Endothelial cell of umbilical vein (primary cell): ENCODE measurements around the gene HSPA12A. TPM values are rescaled to one million over a fixed set of nuclear protein-coding genes. Genes with fewer than 3 reads are reported as not detected.

ENCODE experiments used
- BruUV-seq: library from RNA; stranded (reverse); fragments of 400-500 nt; replicated peaks from 2 replicates; lab custom pipeline; 2021; lab: Mats Ljungman, UMichigan
- CTCF ChIA-PET: fragments of 300-600, 350-600 bp; sonication (Branson Sonifier 250); formaldehyde crosslinking; loops from one replicate; lab custom pipeline; 2021; ENCODE audit warnings: antibody characterized with exemption, inconsistent platforms; lab: Charles Lee
- POLR2A ChIA-PET: fragments of 300-600, 350-600 bp; sonication (Branson Sonifier 250); formaldehyde crosslinking; loops from one replicate; lab custom pipeline; 2021; ENCODE audit warnings: antibody characterized with exemption, inconsistent platforms; lab: Charles Lee
- DNase-seq: peaks from one replicate; pipeline ENCODE4 v3.0.0-alpha.2; 2011; ENCODE audit warnings: low read depth, low spot score
- FAIRE-seq: peaks from 2 replicates; lab custom pipeline; 2011; peaks lifted over from hg19 to GRCh38; lab: Jason Lieb, UNC
- H2AFZ ChIP-seq: 2 replicates; pipeline ENCODE4 v1.6.0; 2012; ENCODE audit warnings: low read depth, low read length, control low read depth, inconsistent platforms
- H3K27ac ChIP-seq: 2 replicates; pipeline ENCODE4 v1.5.1; 2011; ENCODE audit warnings: low read depth, mild to moderate bottlenecking, control low read depth, low read length, moderate library complexity; ENCODE audit not compliant: insufficient read depth
- H3K27me3 ChIP-seq, 2 experiments: 2 replicates each; pipeline versions ENCODE4 v1.6.0 to v1.6.1; 2011; ENCODE audit warnings: low read length in 2 of 2, mixed read lengths in 1 of 2; ENCODE audit not compliant: control insufficient read depth in 2 of 2, insufficient read depth in 2 of 2
- H3K36me3 ChIP-seq, 2 experiments: 2 replicates in 1 of 2; 3 replicates in 1 of 2; pipeline ENCODE4 v1.5.1; 2011; ENCODE audit warnings: low read length in 2 of 2, mild to moderate bottlenecking in 1 of 2, moderate library complexity in 1 of 2; ENCODE audit not compliant: control insufficient read depth in 2 of 2, insufficient read depth in 2 of 2; ENCODE audit errors: extremely low read depth in 1 of 2
- H3K4me1 ChIP-seq: 3 replicates; pipeline ENCODE4 v1.5.1; 2011; ENCODE audit warnings: mild to moderate bottlenecking, low read length; ENCODE audit not compliant: control insufficient read depth, insufficient read depth; ENCODE audit errors: extremely low read depth
- H3K4me2 ChIP-seq: 2 replicates; pipeline ENCODE4 v1.6.1; 2011; ENCODE audit warnings: low read length, control low read depth, mixed read lengths; ENCODE audit not compliant: insufficient read depth
- H3K4me3 ChIP-seq, 3 experiments: fragments of 200-600 bp in 1 of 3; sonication (generic), shearing (Covaris generic) in 1 of 3; replicated peaks in 1 of 3; 2 replicates each; pipeline ENCODE4 v1.5.1; 2011 to 2016; ENCODE audit warnings: control low read depth in 3 of 3, low read length in 3 of 3, mild to moderate bottlenecking in 2 of 3, inconsistent platforms in 1 of 3, low read depth in 1 of 3, moderate library complexity in 1 of 3; ENCODE audit not compliant: insufficient read depth in 1 of 3
- H3K79me2 ChIP-seq: 2 replicates; pipeline ENCODE4 v1.6.0; 2012; ENCODE audit warnings: low read length, inconsistent platforms; ENCODE audit not compliant: control insufficient read depth, insufficient read depth
- H3K9ac ChIP-seq: replicated peaks from 2 replicates; pipeline ENCODE3; 2011; ENCODE audit warnings: low read length, control low read depth; ENCODE audit not compliant: insufficient read depth; ENCODE audit errors: extremely low read depth
- H3K9me1 ChIP-seq: replicated peaks from 3 replicates; pipeline ENCODE4 v1.6.0; 2011; ENCODE audit warnings: mild to moderate bottlenecking, low read length; ENCODE audit not compliant: control insufficient read depth, insufficient read depth; ENCODE audit errors: extremely low read depth
- H3K9me3 ChIP-seq: replicated peaks from 2 replicates; pipeline ENCODE4 v1.5.1; 2012; ENCODE audit warnings: low read length, inconsistent platforms; ENCODE audit not compliant: control insufficient read depth, insufficient read depth
- H4K20me1 ChIP-seq: replicated peaks from 2 replicates; pipeline ENCODE3; 2011; ENCODE audit warnings: mild to moderate bottlenecking, low read length; ENCODE audit not compliant: control insufficient read depth, insufficient read depth; ENCODE audit errors: extremely low read depth
- EZH2 ChIP-seq: IDR thresholded peaks from 2 replicates; pipeline ENCODE4 v1.6.1; 2012; ENCODE audit warnings: borderline replicate concordance, low read depth, mild to moderate bottlenecking, moderate library complexity, low read length, inconsistent platforms; ENCODE audit not compliant: severe bottlenecking
- FOS ChIP-seq: IDR thresholded peaks from 2 replicates; pipeline ENCODE4 v1.6.1; 2011; ENCODE audit warnings: mild to moderate bottlenecking, low read length, moderate library complexity, borderline replicate concordance; ENCODE audit not compliant: insufficient read depth
- GATA2 ChIP-seq: IDR thresholded peaks from 2 replicates; pipeline ENCODE4 v1.7.0; 2011; ENCODE audit warnings: low read depth, mild to moderate bottlenecking, moderate library complexity, mixed read lengths, low read length; ENCODE audit not compliant: insufficient read length, insufficient read depth
- JUN ChIP-seq: IDR thresholded peaks from 2 replicates; pipeline ENCODE4 v1.6.1; 2011; ENCODE audit warnings: borderline replicate concordance, low read depth; ENCODE audit not compliant: insufficient read length, insufficient read depth
- MYC ChIP-seq: IDR thresholded peaks from one replicate; pipeline ENCODE4 v1.6.1; 2011; ENCODE audit warnings: mild to moderate bottlenecking, low read depth, low read length
- POLR2A ChIP-seq: IDR thresholded peaks from 2 replicates; pipeline ENCODE4 v1.6.1; 2012; ENCODE audit warnings: low read depth, mild to moderate bottlenecking, control low read depth, low read length
- POLR2AphosphoS5 ChIP-seq: IDR thresholded peaks from 2 replicates; pipeline ENCODE4 v1.6.1; 2012; ENCODE audit warnings: low read depth, mild to moderate bottlenecking, control low read depth, low read length, moderate library complexity; ENCODE audit not compliant: insufficient read depth
- dilution Hi-C: fragments of 300-500 bp; cut with MboI; formaldehyde crosslinking; loops from one replicate; pipeline ENCODE4 v1.15.0; 2019; ENCODE audit warnings: low sequenced_read_pairs; ENCODE audit not compliant: extremely low pct_ligation_motif_present
- intact Hi-C: fragments of 100-400 bp; cut with micrococcal nuclease; formaldehyde crosslinking; loops from one replicate; pipeline ENCODE4 v1.10.0; 2022
- polyA plus RNA-seq, 4 experiments: library from polyadenylated mRNA; depleted of rRNA in 3 of 4; stranded (reverse) in 3 of 4; unstranded in 1 of 4; fragments of >200 nt; gene quantifications; 2 replicates each; pipeline versions ENCODE4 v1.2.1 to v1.2.3, GENCODE V29; 2011 to 2012; ENCODE audit warnings: missing spikeins in 1 of 4
- total RNA-seq: library from RNA; stranded (reverse); gene quantifications from 2 replicates; pipeline ENCODE4 v1.2.3, GENCODE V29; 2021
- TF ChIP-seq, protein P1 (sequence below), 2 donors: IDR thresholded peaks; 1 replicate in 1 of 2; 2 replicates in 1 of 2; pipeline ENCODE4 v1.5.1; 2011; ENCODE audit warnings: low read length in 2 of 2, mild to moderate bottlenecking in 2 of 2, moderate library complexity in 2 of 2, control low read depth in 1 of 2, inconsistent platforms in 1 of 2, low read depth in 1 of 2; ENCODE audit not compliant: insufficient read depth in 1 of 2; ENCODE audit errors: extremely low read depth in 1 of 2
- TF ChIP-seq, protein P2 (sequence below): IDR thresholded peaks from 2 replicates; pipeline ENCODE4 v1.6.1; 2011; ENCODE audit not compliant: insufficient read depth, insufficient read length

The HSPA12A gene
- total and polyA plus RNA-seq, 2 donors (not counting 3 experiments of a cell fraction or from before 2014, with no cell fraction given): 0.22 to 0.29 TPM

DNA sequence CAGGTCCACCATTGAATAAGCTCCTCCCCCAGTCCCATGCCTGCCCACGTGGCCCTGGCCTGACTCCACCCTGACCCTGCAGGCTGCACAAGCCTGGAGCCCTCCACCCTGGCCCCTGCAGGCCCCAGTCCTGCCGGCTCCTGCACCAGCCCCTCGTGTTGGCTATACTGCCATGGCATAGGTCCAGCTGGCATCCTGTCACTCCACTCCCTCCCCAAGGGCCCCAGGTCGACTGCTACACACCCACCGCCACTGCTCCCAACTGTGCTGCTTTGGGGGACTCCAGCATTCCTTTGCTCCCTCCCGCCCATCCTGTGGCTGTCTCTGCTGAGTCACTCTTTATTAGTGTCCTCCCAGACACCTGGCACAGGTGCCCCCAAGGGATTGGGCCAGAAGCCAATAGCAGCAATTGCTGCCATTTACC is 32.4 kb upstream of the HSPA12A start:
- H4K20me1 ChIP-seq: no peaks in the 10 kb centered on the region
- BruUV-seq: no TSS peak
- FAIRE-seq (no peak), DNase-seq (no peak)
- no peaks in the 10 kb centered on the region for H3K36me3 ChIP-seq
- H3K4me3 ChIP-seq: no peak overlapping the region
- intact Hi-C loops (no loop called here), dilution Hi-C loops (no loop called here)
- no peak for TF ChIP-seq MYC
- TF ChIP-seq FOS: no peak
- TF ChIP-seq EZH2: no peak
- no peak for TF ChIP-seq GATA2
- no peak for TF ChIP-seq JUN
- TF ChIP-seq, protein P1, sequence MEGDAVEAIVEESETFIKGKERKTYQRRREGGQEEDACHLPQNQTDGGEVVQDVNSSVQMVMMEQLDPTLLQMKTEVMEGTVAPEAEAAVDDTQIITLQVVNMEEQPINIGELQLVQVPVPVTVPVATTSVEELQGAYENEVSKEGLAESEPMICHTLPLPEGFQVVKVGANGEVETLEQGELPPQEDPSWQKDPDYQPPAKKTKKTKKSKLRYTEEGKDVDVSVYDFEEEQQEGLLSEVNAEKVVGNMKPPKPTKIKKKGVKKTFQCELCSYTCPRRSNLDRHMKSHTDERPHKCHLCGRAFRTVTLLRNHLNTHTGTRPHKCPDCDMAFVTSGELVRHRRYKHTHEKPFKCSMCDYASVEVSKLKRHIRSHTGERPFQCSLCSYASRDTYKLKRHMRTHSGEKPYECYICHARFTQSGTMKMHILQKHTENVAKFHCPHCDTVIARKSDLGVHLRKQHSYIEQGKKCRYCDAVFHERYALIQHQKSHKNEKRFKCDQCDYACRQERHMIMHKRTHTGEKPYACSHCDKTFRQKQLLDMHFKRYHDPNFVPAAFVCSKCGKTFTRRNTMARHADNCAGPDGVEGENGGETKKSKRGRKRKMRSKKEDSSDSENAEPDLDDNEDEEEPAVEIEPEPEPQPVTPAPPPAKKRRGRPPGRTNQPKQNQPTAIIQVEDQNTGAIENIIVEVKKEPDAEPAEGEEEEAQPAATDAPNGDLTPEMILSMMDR (IDR thresholded peaks at IDR 0.05; ENCODE audit: extremely low read depth in 1 of 2, insufficient read depth in 1 of 2, low read depth in 1 of 2, low read length in 2 of 2): no peak
- no peak for TF ChIP-seq POLR2AphosphoS5
- TF ChIP-seq POLR2A: no peak
- TF ChIP-seq, protein P2, sequence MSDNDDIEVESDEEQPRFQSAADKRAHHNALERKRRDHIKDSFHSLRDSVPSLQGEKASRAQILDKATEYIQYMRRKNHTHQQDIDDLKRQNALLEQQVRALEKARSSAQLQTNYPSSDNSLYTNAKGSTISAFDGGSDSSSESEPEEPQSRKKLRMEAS: no peak
- H3K79me2 ChIP-seq: no peaks in the 10 kb centered on the region
- H3K4me2 ChIP-seq: no peak overlapping the region
- H3K27me3 ChIP-seq: no peaks in the 10 kb centered on the region
- no peak overlapping the region for H2AFZ ChIP-seq
- no peak overlapping the region for H3K9ac ChIP-seq
- no peaks in the 10 kb centered on the region for H3K9me1 ChIP-seq
- ChIA-PET POLR2A (interaction anchor here (0.6 kb wide), 1 partner anchor 12 kb away, joined by 5 read pairs; no protein-coding TSS in a partner anchor), CTCF (interaction anchor here (6.2 kb wide), 1 partner anchor 13 kb away, joined by 52 read pairs; no protein-coding TSS in a partner anchor)
- no peaks in the 10 kb centered on the region for H3K9me3 ChIP-seq
- H3K27ac ChIP-seq: no peak overlapping the region
- no peaks in the 10 kb centered on the region for H3K4me1 ChIP-seq
